Loucy (cell line): ENCODE results near the gene PEF1.

Experiments
- H2AFZ ChIP-seq: fragments of 200-600 bp; sonication (generic); 2 replicates; pipeline ENCODE4 v1.6.0; 2016; ENCODE audit warnings: antibody characterized with exemption, mild to moderate bottlenecking, low read length, moderate library complexity
- H3F3A ChIP-seq: fragments of 200-600 bp; 2 replicates; pipeline ENCODE4 v1.6.0; 2016; ENCODE audit warnings: antibody characterized with exemption, low read depth, mild to moderate bottlenecking
- H3K27me3 ChIP-seq: fragments of 200-600 bp; sonication (generic); 2 replicates; pipeline ENCODE4 v1.6.1; 2014; ENCODE audit warnings: low read length, mild to moderate bottlenecking; ENCODE audit not compliant: insufficient read depth, poor library complexity, severe bottlenecking
- H3K36me3 ChIP-seq: fragments of 200-600 bp; sonication (generic); 2 replicates; pipeline ENCODE4 v1.6.1; 2016; ENCODE audit warnings: low read length; ENCODE audit not compliant: insufficient read depth
- H3K4me1 ChIP-seq: fragments of 200-600 bp; sonication (generic); 2 replicates; pipeline ENCODE4 v1.5.1; 2014; ENCODE audit warnings: low read length, mild to moderate bottlenecking; ENCODE audit not compliant: insufficient read depth, poor library complexity, severe bottlenecking
- H3K4me2 ChIP-seq: fragments of 200-600 bp; sonication (generic); 2 replicates; pipeline ENCODE4 v1.6.0; 2014; ENCODE audit warnings: antibody characterized with exemption, low read length, low read depth, mild to moderate bottlenecking; ENCODE audit not compliant: poor library complexity, severe bottlenecking
- H3K4me3 ChIP-seq: fragments of 200-600 bp; sonication (generic); 2 replicates; pipeline ENCODE4 v1.5.1; 2014; ENCODE audit warnings: low read length, mild to moderate bottlenecking, mixed read lengths; ENCODE audit not compliant: poor library complexity, severe bottlenecking
- H3K79me2 ChIP-seq: fragments of 200-600 bp; sonication (generic); 2 replicates; pipeline ENCODE4 v1.6.1; 2014; ENCODE audit warnings: low read length; ENCODE audit not compliant: insufficient read depth
- H3K9ac ChIP-seq: fragments of 200-600 bp; sonication (generic); 2 replicates; pipeline ENCODE4 v1.6.0; 2014; ENCODE audit warnings: mild to moderate bottlenecking, low read depth, low read length, moderate library complexity; ENCODE audit not compliant: poor library complexity, severe bottlenecking
- H3K9me2 ChIP-seq: fragments of 200-600 bp; sonication (generic); replicated peaks from 2 replicates; pipeline ENCODE4 v1.6.1; 2016; ENCODE audit warnings: low read depth, low read length, mixed read lengths
- H3K9me3 ChIP-seq: fragments of 200-600 bp; sonication (generic); 2 replicates; pipeline ENCODE4 v1.6.1; 2014; ENCODE audit warnings: mild to moderate bottlenecking, antibody characterized with exemption, low read length, low read depth; ENCODE audit not compliant: insufficient read depth
- H4K20me1 ChIP-seq: fragments of 200-600 bp; sonication (generic); 2 replicates; pipeline ENCODE4 v1.6.0; 2014; ENCODE audit warnings: antibody characterized with exemption, low read length, mild to moderate bottlenecking; ENCODE audit not compliant: insufficient read depth, poor library complexity, severe bottlenecking
- EZH2phosphoT487 ChIP-seq: fragments of 200-600 bp; IDR thresholded peaks from 2 replicates; pipeline ENCODE4 v1.6.1; 2018; ENCODE audit warnings: antibody characterized with exemption, mild to moderate bottlenecking, moderate library complexity, borderline replicate concordance
- TF ChIP-seq, protein P1 (sequence below): fragments of 200-600 bp; sonication (generic); conservative IDR thresholded peaks from 2 replicates; pipeline ENCODE4 v1.5.1; 2014; ENCODE audit warnings: mild to moderate bottlenecking, antibody characterized with exemption, low read length

PEF1 gene

DNA sequence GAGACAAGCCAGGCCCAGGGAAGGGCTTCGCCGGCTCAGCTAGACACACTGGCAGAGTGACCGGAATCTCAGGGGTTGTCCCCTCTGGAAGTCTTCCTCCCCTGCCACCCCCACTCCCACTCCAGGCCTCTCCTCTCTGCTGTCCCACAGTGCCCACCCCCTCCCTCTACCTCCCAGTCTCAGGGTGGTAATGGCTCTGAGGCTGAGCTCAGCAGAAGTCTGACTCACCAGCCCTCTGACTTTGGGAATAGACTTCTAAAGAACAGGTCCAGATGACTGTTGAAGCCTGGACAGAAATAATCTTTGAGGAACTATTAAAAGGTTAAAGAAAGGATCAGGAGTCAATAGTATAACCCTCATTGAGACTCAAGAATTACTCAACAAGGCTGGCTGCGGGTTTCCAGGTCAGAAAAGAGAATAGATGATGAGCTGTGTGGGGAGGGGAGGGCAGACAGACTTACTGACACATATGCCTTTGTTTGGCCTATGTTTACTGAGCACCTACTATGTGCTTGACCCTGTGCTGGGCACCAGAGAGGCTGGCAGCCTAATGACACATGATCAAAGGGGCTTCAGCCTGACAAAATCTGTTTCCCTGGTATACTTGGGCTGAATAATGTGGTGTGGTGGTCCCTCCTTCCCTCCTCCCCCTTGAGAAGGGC is 19.0 kb downstream of the PEF1 start:
- no peaks in the 10 kb centered on the region for H3K27me3 ChIP-seq
- H2AFZ ChIP-seq = no peak overlapping the region
- no peaks in the 10 kb centered on the region for H4K20me1 ChIP-seq
- H3K4me3 ChIP-seq = no peak overlapping the region
- no peaks in the 10 kb centered on the region for H3K9me2 ChIP-seq
- H3K36me3 ChIP-seq = peaks cover 42% of the 10 kb centered on the region; the same call in 1 of the 2 replicates
- no peak overlapping the region for H3K9ac ChIP-seq
- no peaks in the 10 kb centered on the region for H3K79me2 ChIP-seq
- H3K4me2 ChIP-seq = no peak overlapping the region
- TF ChIP-seq EZH2phosphoT487 = no peak
- TF ChIP-seq, protein P1, sequence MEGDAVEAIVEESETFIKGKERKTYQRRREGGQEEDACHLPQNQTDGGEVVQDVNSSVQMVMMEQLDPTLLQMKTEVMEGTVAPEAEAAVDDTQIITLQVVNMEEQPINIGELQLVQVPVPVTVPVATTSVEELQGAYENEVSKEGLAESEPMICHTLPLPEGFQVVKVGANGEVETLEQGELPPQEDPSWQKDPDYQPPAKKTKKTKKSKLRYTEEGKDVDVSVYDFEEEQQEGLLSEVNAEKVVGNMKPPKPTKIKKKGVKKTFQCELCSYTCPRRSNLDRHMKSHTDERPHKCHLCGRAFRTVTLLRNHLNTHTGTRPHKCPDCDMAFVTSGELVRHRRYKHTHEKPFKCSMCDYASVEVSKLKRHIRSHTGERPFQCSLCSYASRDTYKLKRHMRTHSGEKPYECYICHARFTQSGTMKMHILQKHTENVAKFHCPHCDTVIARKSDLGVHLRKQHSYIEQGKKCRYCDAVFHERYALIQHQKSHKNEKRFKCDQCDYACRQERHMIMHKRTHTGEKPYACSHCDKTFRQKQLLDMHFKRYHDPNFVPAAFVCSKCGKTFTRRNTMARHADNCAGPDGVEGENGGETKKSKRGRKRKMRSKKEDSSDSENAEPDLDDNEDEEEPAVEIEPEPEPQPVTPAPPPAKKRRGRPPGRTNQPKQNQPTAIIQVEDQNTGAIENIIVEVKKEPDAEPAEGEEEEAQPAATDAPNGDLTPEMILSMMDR = no peak
- no peaks in the 10 kb centered on the region for H3K4me1 ChIP-seq
- H3F3A ChIP-seq = no peaks in the 10 kb centered on the region
- no peaks in the 10 kb centered on the region for H3K9me3 ChIP-seq

DNA sequence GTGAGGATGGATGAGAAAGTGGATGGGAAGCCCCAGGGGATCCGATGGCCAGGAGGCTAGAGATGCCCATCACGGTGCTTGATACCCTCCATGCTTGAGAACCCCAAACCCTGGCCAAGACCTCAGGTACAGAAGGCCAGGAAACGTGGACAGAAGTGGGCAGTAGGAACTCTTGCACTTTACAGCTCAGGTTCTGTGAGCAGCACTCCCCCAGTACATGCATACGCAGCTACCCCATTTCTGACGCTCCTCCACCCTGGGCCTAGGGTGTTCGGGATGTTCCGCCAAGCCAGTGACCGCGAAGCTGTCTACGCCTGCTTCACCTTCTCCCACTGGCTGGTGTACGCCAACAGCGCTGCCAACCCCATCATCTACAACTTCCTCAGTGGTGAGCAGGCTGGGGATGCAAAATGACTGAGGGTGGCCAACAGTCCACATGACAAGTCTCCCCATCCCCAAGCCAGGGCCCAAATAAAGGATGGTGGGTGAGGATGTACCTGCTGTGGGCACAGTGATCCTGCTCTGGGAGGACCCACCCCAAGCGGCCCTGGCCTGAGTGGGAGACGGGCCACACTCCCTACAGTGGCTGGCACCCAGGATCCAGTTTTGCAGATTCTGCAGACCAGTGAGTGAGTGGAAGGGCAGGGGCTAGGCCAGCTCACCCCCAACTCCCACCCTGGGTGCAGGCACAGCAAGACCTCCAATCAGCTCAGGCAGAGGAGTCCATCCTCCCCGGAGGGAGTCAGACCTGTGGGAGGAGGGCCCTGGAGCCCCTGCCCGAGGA is 19.8 kb downstream of the PEF1 start:
- Histone ChIP-seq H3K4me1 (no peaks in the 10 kb centered on the region), H4K20me1 (no peaks in the 10 kb centered on the region), H3K36me3 (peaks cover 34% of the 10 kb centered on the region; the same call in 1 of the 2 replicates), H2AFZ (no peak overlapping the region), H3K9me3 (no peaks in the 10 kb centered on the region), H3K4me3 (no peak overlapping the region), H3K79me2 (no peaks in the 10 kb centered on the region), H3F3A (no peaks in the 10 kb centered on the region), H3K9me2 (no peaks in the 10 kb centered on the region), H3K4me2 (no peak overlapping the region), H3K27me3 (no peaks in the 10 kb centered on the region), H3K9ac (no peak overlapping the region)
- TF ChIP-seq EZH2phosphoT487 = no peak
- TF ChIP-seq, protein P1 = no peak

DNA sequence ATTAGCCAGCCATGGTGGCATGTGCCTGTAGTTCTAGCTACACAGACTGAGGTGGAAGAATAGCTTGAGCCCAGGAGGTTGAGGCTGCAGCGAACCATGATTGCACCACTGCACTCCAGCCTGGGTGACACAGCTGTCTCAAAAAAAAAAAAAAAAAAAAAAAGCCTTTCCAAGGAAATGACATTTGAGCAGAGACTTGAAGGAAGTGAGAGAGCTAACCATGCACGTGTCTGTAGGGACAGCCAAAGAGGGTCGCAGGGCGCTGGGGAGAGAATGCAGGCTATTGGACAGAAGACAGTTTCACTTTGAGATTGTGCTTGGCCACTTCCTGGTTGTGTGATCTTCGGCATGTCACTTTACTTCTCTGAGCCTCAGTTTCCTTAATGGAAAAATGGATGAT is 20.4 kb downstream of the PEF1 start:
- Histone ChIP-seq H3K27me3 (no peaks in the 10 kb centered on the region), H4K20me1 (no peaks in the 10 kb centered on the region), H3K9me3 (no peaks in the 10 kb centered on the region), H2AFZ (no peak overlapping the region), H3K79me2 (no peaks in the 10 kb centered on the region), H3F3A (no peaks in the 10 kb centered on the region), H3K4me3 (no peak overlapping the region), H3K9me2 (no peaks in the 10 kb centered on the region), H3K4me2 (no peak overlapping the region), H3K9ac (no peak overlapping the region), H3K36me3 (peaks cover 28% of the 10 kb centered on the region; the same call in 1 of the 2 replicates), H3K4me1 (no peaks in the 10 kb centered on the region)
- TF ChIP-seq, protein P1 = no peak
- TF ChIP-seq EZH2phosphoT487 = no peak
